ENCODE measurements around the gene TMEM220.
"Not testable (repeated sequence)": the region's sequence is repeated elsewhere in the genome, so short reads cannot be mapped to it uniquely, and the experiment has no call there.

TMEM220 gene

GRCh38 chr17:10754861-10755591 lies 25.2 kb upstream of the TMEM220 start:
- no peak for DNase-seq

GRCh38 chr17:10754109-10754508 lies 24.3 kb upstream of the TMEM220 start:
- peak in 1 of 2 donors; percentile 11 for DNase-seq

GRCh38 chr17:10752696-10753095 lies 22.9 kb upstream of the TMEM220 start:
- no peak for DNase-seq

- no peak for DNase-seq
These were observed 21.7 kb upstream of the TMEM220 start for GRCh38 chr17:10751563-10751962.

- no peak for DNase-seq
These were observed 20.4 kb upstream of the TMEM220 start for GRCh38 chr17:10750210-10750609.

GRCh38 chr17:10748531-10749181 lies 18.8 kb upstream of the TMEM220 start:
- no peak for DNase-seq

GRCh38 chr17:10745231-10745630 lies 15.4 kb upstream of the TMEM220 start:
- no peak for DNase-seq

GRCh38 chr17:10744501-10745000 lies 14.7 kb upstream of the TMEM220 start:
- peak; percentile 35 to 43 for DNase-seq

GRCh38 chr17:10743316-10744009 lies 13.6 kb upstream of the TMEM220 start:
- DNase-seq = no peak

GRCh38 chr17:10742431-10742830 lies 12.6 kb upstream of the TMEM220 start:
- DNase-seq = no peak

- no peak for DNase-seq
These were observed 11.8 kb upstream of the TMEM220 start for GRCh38 chr17:10741416-10742135.

- no peak for DNase-seq
These were observed 9.6 kb upstream of the TMEM220 start for GRCh38 chr17:10739386-10739785.

- DNase-seq = no peak
These were observed 8.9 kb upstream of the TMEM220 start for GRCh38 chr17:10738521-10739258.

- no peak for DNase-seq
These were observed 7.9 kb upstream of the TMEM220 start for GRCh38 chr17:10737736-10738135.

GRCh38 chr17:10737168-10737622 lies 7.4 kb upstream of the TMEM220 start:
- DNase-seq = peak; percentile 36 to 40

- no peak for DNase-seq
These were observed 6.0 kb upstream of the TMEM220 start for GRCh38 chr17:10735821-10736220.

GRCh38 chr17:10735251-10735650 lies 5.4 kb upstream of the TMEM220 start:
- DNase-seq = no peak

GRCh38 chr17:10733666-10734065 lies 3.8 kb upstream of the TMEM220 start:
- no peak for DNase-seq

GRCh38 chr17:10732121-10732520 lies 2.3 kb upstream of the TMEM220 start:
- not testable (repeated sequence) for DNase-seq

- no peak for DNase-seq
These were observed 1.6 kb upstream of the TMEM220 start for GRCh38 chr17:10731408-10731879.

- DNase-seq = peak in 1 of 2 donors; percentile 7
These were observed 424 bp upstream of the TMEM220 start for GRCh38 chr17:10730247-10730646.

GRCh38 chr17:10728331-10728892 lies 1.4 kb downstream of the TMEM220 start:
- DNase-seq = no peak
